ENCODE data around the gene GPR176.

Gene GPR176

GRCh38 chr15:39919748-39920509 lies at the start of gene GPR176:
Gene GPR176, minus strand, starts transcription at chr15:39920266. Its CDS starts 240 bp downstream, at chr15:39920026.
- no peak for FAIRE-seq

- FAIRE-seq = no peak
Observed at GRCh38 chr15:39969002-39969394, 48.9 kb upstream of the GPR176 start.

- no peak for FAIRE-seq
Observed at GRCh38 chr15:39968273-39969001, 48.4 kb upstream of the GPR176 start.

- FAIRE-seq = no peak
Observed at GRCh38 chr15:39966521-39966920, 46.5 kb upstream of the GPR176 start.

GRCh38 chr15:39963786-39964185 lies 43.7 kb upstream of the GPR176 start:
- no peak for FAIRE-seq

GRCh38 chr15:39961051-39961450 lies 41.0 kb upstream of the GPR176 start:
- FAIRE-seq = no peak

- FAIRE-seq = no peak
Observed at GRCh38 chr15:39960411-39960810, 40.3 kb upstream of the GPR176 start.

GRCh38 chr15:39959411-39959810 lies 39.3 kb upstream of the GPR176 start:
- FAIRE-seq = no peak

- no peak for FAIRE-seq
Observed at GRCh38 chr15:39957481-39957880, 37.4 kb upstream of the GPR176 start.

- FAIRE-seq = no peak
Observed at GRCh38 chr15:39953521-39953920, 33.5 kb upstream of the GPR176 start.

GRCh38 chr15:39951561-39951960 lies 31.5 kb upstream of the GPR176 start:
- no peak for FAIRE-seq

- FAIRE-seq = no peak
Observed at GRCh38 chr15:39948817-39949216, 28.8 kb upstream of the GPR176 start.

GRCh38 chr15:39947401-39948197 lies 27.5 kb upstream of the GPR176 start:
- no peak for FAIRE-seq

GRCh38 chr15:39946862-39947261 lies 26.8 kb upstream of the GPR176 start:
- FAIRE-seq = no peak

- FAIRE-seq = no peak
Observed at GRCh38 chr15:39944726-39945125, 24.7 kb upstream of the GPR176 start.

GRCh38 chr15:39942753-39943150 lies 22.7 kb upstream of the GPR176 start:
- no peak for FAIRE-seq

GRCh38 chr15:39942101-39942752 lies 22.2 kb upstream of the GPR176 start:
- no peak for FAIRE-seq

GRCh38 chr15:39939487-39940452 lies 19.7 kb upstream of the GPR176 start:
- FAIRE-seq = no peak

- no peak for FAIRE-seq
Observed at GRCh38 chr15:39937696-39938095, 17.6 kb upstream of the GPR176 start.

- no peak for FAIRE-seq
Observed at GRCh38 chr15:39936681-39937080, 16.6 kb upstream of the GPR176 start.

- no peak for FAIRE-seq
Observed at GRCh38 chr15:39936187-39936586, 16.1 kb upstream of the GPR176 start.

- no peak for FAIRE-seq
Observed at GRCh38 chr15:39935241-39935640, 15.2 kb upstream of the GPR176 start.
